K562 (cell line): Measurements from ENCODE around the gene KRTAP1-4.

Experiments
- CHD1 ChIP-seq: fragments of 200-600 bp; sonication (generic); IDR thresholded peaks from one replicate; pipeline ENCODE4 v1.6.1; 2012; ENCODE audit warnings: mild to moderate bottlenecking, moderate library complexity, low read length, inconsistent platforms
- FOXM1 ChIP-seq, 2 experiments: fragments of 450-650 bp in 1 of 2; sonication (generic) in 1 of 2; formaldehyde crosslinking in 1 of 2; IDR thresholded peaks; 2 replicates each; pipeline versions ENCODE4 v1.6.1 to v1.9.0; 2017 to 2022; ENCODE audit warnings: low read depth in 2 of 2, mild to moderate bottlenecking in 2 of 2, missing genetic modification reagents in 1 of 2, moderate library complexity in 1 of 2
- GTF2F1 ChIP-seq: IDR thresholded peaks from 2 replicates; pipeline ENCODE4 v1.6.1; 2011; ENCODE audit warnings: low read depth, low read length, improper control_type of control experiment
- MYBL2 ChIP-seq, 2 experiments: fragments of 450-650 bp in 1 of 2; sonication (generic) in 1 of 2; formaldehyde crosslinking in 1 of 2; IDR thresholded peaks; 2 replicates each; pipeline versions ENCODE4 v1.6.1 to v1.8.1; 2017 to 2022; ENCODE audit warnings: borderline replicate concordance in 1 of 2, inconsistent platforms in 1 of 2, low read depth in 1 of 2, mild to moderate bottlenecking in 1 of 2, missing genetic modification reagents in 1 of 2, moderate library complexity in 1 of 2
- NR1H2 ChIP-seq: sonication (generic); formaldehyde crosslinking; IDR thresholded peaks from 2 replicates; pipeline ENCODE4 v1.4.0; 2020; ENCODE audit warnings: mild to moderate bottlenecking, missing genetic modification reagents
- PHB2 ChIP-seq: fragments of 450-650 bp; IDR thresholded peaks from 2 replicates; pipeline ENCODE4 v1.6.1; 2017; ENCODE audit warnings: low read depth
- POLR2A ChIP-seq: fragments of 450-650 bp; conservative IDR thresholded peaks from 2 replicates; pipeline ENCODE4 v1.6.1; 2016
- POLR2G ChIP-seq: fragments of 200-400 bp; formaldehyde crosslinking; IDR thresholded peaks from 2 replicates; pipeline ENCODE4 v1.6.1; 2017; ENCODE audit warnings: low read depth, mild to moderate bottlenecking, antibody characterized with exemption, low read length, moderate library complexity
- ZNF589 ChIP-seq: fragments of 200-800 bp; sonication (Bioruptor generic); IDR thresholded peaks from 2 replicates; pipeline ENCODE4 v1.6.1; 2016; ENCODE audit warnings: low read depth, missing genetic modification characterization, missing compliant biosample characterization
- TF ChIP-seq, protein P1 (sequence below): sonication (generic); formaldehyde crosslinking; IDR thresholded peaks from 2 replicates; pipeline ENCODE4 v1.5.0; 2020; ENCODE audit warnings: missing genetic modification reagents
- TF ChIP-seq, protein P2 (sequence below), 2 experiments: fragments of 450-650 bp in 1 of 2; sonication (generic) in 1 of 2; formaldehyde crosslinking; conservative IDR thresholded peaks; 2 replicates each; pipeline versions ENCODE4 v1.4.0 to v1.8.1; 2020 to 2022; ENCODE audit warnings: mild to moderate bottlenecking in 1 of 2, missing genetic modification reagents in 1 of 2
- TF ChIP-seq, protein P3 (sequence below), 3 experiments: IDR thresholded peaks in 2 of 3; conservative IDR thresholded peaks in 1 of 3; 2 replicates each; pipeline ENCODE4 v1.5.1; 2011 to 2012; ENCODE audit warnings: low read length in 3 of 3, mild to moderate bottlenecking in 3 of 3, control low read depth in 2 of 3, improper control_type of control experiment in 1 of 3, inconsistent platforms in 1 of 3, low read depth in 1 of 3, mixed read lengths in 1 of 3, moderate library complexity in 1 of 3; ENCODE audit not compliant: insufficient read depth in 2 of 3
- TF ChIP-seq, protein P4 (sequence below): fragments of 250-450 bp; sonication (Bioruptor Pico); IDR thresholded peaks from 2 replicates; pipeline ENCODE4 v1.8.0; 2022; ENCODE audit warnings: inconsistent platforms, mild to moderate bottlenecking, moderate library complexity, borderline replicate concordance
- TF ChIP-seq, protein P5 (sequence below): fragments of 250-450 bp; sonication (Bioruptor Pico); IDR thresholded peaks from 2 replicates; pipeline ENCODE4 v1.5.0; 2020; ENCODE audit warnings: mild to moderate bottlenecking

DNA sequence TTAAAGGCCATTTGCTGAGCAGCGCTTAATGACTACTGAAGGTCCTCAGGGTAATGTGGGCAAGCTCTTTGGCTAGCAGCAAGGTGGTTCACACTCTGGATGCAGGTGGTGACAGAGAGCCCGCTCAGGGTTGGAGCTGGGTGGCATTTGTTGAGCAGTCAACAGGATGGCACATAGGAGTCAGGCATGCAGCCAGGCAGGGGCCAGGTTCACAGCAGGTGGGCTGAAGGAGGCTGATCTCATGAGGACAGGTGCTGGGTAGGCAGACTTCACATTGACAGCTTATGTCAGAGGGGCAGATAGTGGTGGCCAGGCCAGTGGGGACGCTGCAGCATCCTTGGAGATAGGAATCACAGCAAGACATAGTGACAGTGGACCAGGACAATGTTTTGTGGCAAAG, 25.6 kb downstream of the KRTAP1-4 start:
- TF ChIP-seq, protein P1, sequence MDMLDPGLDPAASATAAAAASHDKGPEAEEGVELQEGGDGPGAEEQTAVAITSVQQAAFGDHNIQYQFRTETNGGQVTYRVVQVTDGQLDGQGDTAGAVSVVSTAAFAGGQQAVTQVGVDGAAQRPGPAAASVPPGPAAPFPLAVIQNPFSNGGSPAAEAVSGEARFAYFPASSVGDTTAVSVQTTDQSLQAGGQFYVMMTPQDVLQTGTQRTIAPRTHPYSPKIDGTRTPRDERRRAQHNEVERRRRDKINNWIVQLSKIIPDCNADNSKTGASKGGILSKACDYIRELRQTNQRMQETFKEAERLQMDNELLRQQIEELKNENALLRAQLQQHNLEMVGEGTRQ (CRISPR knock-in tag), result no peak
- no peak for TF ChIP-seq POLR2G
- TF ChIP-seq FOXM1 (IDR thresholded peaks at IDR 0.05; ENCODE audit: low read depth), result no peak
- TF ChIP-seq FOXM1 (CRISPR knock-in tag; IDR thresholded peaks at IDR 0.05; ENCODE audit: low read depth), result no peak
- TF ChIP-seq MYBL2 (IDR thresholded peaks at IDR 0.05; ENCODE audit: low read depth), result no peak
- TF ChIP-seq MYBL2 (CRISPR knock-in tag; IDR thresholded peaks at IDR 0.05; ENCODE audit: borderline replicate concordance), result no peak
- TF ChIP-seq, protein P2, sequence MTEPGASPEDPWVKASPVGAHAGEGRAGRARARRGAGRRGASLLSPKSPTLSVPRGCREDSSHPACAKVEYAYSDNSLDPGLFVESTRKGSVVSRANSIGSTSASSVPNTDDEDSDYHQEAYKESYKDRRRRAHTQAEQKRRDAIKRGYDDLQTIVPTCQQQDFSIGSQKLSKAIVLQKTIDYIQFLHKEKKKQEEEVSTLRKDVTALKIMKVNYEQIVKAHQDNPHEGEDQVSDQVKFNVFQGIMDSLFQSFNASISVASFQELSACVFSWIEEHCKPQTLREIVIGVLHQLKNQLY (CRISPR knock-in tag; conservative IDR thresholded peaks at IDR 0.05), result no peak
- TF ChIP-seq, protein P3, sequence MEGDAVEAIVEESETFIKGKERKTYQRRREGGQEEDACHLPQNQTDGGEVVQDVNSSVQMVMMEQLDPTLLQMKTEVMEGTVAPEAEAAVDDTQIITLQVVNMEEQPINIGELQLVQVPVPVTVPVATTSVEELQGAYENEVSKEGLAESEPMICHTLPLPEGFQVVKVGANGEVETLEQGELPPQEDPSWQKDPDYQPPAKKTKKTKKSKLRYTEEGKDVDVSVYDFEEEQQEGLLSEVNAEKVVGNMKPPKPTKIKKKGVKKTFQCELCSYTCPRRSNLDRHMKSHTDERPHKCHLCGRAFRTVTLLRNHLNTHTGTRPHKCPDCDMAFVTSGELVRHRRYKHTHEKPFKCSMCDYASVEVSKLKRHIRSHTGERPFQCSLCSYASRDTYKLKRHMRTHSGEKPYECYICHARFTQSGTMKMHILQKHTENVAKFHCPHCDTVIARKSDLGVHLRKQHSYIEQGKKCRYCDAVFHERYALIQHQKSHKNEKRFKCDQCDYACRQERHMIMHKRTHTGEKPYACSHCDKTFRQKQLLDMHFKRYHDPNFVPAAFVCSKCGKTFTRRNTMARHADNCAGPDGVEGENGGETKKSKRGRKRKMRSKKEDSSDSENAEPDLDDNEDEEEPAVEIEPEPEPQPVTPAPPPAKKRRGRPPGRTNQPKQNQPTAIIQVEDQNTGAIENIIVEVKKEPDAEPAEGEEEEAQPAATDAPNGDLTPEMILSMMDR (IDR thresholded peaks at IDR 0.05 in 2 of 3, conservative IDR thresholded peaks at IDR 0.05 in 1 of 3; ENCODE audit: insufficient read depth in 2 of 3, low read depth in 1 of 3, low read length in 3 of 3), result no peak
- TF ChIP-seq, protein P4, sequence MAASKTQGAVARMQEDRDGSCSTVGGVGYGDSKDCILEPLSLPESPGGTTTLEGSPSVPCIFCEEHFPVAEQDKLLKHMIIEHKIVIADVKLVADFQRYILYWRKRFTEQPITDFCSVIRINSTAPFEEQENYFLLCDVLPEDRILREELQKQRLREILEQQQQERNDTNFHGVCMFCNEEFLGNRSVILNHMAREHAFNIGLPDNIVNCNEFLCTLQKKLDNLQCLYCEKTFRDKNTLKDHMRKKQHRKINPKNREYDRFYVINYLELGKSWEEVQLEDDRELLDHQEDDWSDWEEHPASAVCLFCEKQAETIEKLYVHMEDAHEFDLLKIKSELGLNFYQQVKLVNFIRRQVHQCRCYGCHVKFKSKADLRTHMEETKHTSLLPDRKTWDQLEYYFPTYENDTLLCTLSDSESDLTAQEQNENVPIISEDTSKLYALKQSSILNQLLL (CRISPR knock-in tag), result no peak
- no peak for TF ChIP-seq ZNF589 (CRISPR knock-in tag)
- TF ChIP-seq POLR2A, result no peak
- TF ChIP-seq, protein P5, sequence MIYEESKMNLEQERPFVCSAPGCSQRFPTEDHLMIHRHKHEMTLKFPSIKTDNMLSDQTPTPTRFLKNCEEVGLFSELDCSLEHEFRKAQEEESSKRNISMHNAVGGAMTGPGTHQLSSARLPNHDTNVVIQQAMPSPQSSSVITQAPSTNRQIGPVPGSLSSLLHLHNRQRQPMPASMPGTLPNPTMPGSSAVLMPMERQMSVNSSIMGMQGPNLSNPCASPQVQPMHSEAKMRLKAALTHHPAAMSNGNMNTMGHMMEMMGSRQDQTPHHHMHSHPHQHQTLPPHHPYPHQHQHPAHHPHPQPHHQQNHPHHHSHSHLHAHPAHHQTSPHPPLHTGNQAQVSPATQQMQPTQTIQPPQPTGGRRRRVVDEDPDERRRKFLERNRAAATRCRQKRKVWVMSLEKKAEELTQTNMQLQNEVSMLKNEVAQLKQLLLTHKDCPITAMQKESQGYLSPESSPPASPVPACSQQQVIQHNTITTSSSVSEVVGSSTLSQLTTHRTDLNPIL (CRISPR knock-in tag), result no peak
- TF ChIP-seq CHD1, result no peak
- no peak for TF ChIP-seq PHB2
- no peak for TF ChIP-seq NR1H2
- TF ChIP-seq GTF2F1, result no peak
